PC-3 (cell line): Measurements from ENCODE around the gene RFC3. TPM values are rescaled to one million over a fixed set of nuclear protein-coding genes. Genes with fewer than 3 reads are reported as not detected.
"Not testable (repeated sequence)": the region's sequence is repeated elsewhere in the genome, so short reads cannot be mapped to it uniquely, and the experiment has no call there.

ENCODE experiments used
- ATAC-seq: fragments of 200-7000 bp; cut with Tn5 transposase; 2 replicates; pipeline ENCODE4 v1.9.1; 2020; ENCODE audit warnings: mild to moderate bottlenecking, moderate library complexity
- BruUV-seq: library from RNA; stranded (reverse); fragments of 400-500 nt; replicated peaks from 2 replicates; lab custom pipeline; 2021; lab: Mats Ljungman, UMichigan
- CTCF ChIA-PET: fragments of 300-600 bp; sonication (Branson Sonifier 250); formaldehyde crosslinking; loops from one replicate; lab custom pipeline; 2022; ENCODE audit warnings: antibody characterized with exemption; lab: Charles Lee
- POLR2A ChIA-PET: fragments of 300-600 bp; sonication (Branson Sonifier 250); formaldehyde crosslinking; loops from one replicate; lab custom pipeline; 2022; ENCODE audit warnings: antibody characterized with exemption; ENCODE audit not compliant: unreplicated experiment; lab: Charles Lee
- DNase-seq: peaks from one replicate; pipeline ENCODE4 v3.0.0-alpha.2; 2015
- H2AFZ ChIP-seq: fragments of 300-600 bp; sonication (generic); 2 replicates; pipeline ENCODE4 v1.6.0; 2016; ENCODE audit warnings: antibody characterized with exemption, low read length
- H3F3A ChIP-seq: fragments of 300-600 bp; sonication (generic); one replicate; pipeline ENCODE4 v1.6.0; 2017; ENCODE audit warnings: antibody characterized with exemption, low read length, control low read depth, mild to moderate bottlenecking; ENCODE audit not compliant: unreplicated experiment
- H3K27ac ChIP-seq: fragments of 300-600 bp; sonication (generic); 2 replicates; pipeline ENCODE4 v1.5.1; 2016; ENCODE audit warnings: mild to moderate bottlenecking, low read length
- H3K27me3 ChIP-seq: fragments of 300-600 bp; sonication (generic); 2 replicates; pipeline ENCODE4 v1.6.1; 2016; ENCODE audit warnings: low read length, mixed read lengths
- H3K36me3 ChIP-seq: fragments of 300-600 bp; sonication (generic); 2 replicates; pipeline ENCODE4 v1.6.1; 2016; ENCODE audit warnings: low read depth, mixed run types, low read length, mixed read lengths
- H3K4me1 ChIP-seq: fragments of 300-600 bp; sonication (generic); 2 replicates; pipeline ENCODE4 v1.5.1; 2016; ENCODE audit warnings: low read length; ENCODE audit not compliant: insufficient read depth
- H3K4me2 ChIP-seq: fragments of 300-600 bp; sonication (generic); 2 replicates; pipeline ENCODE4 v1.6.0; 2016; ENCODE audit warnings: low read length
- H3K4me3 ChIP-seq: fragments of 300-600 bp; sonication (generic); 2 replicates; pipeline ENCODE4 v1.5.1; 2016; ENCODE audit warnings: mild to moderate bottlenecking, low read length, mixed read lengths
- H3K79me2 ChIP-seq: fragments of 300-600 bp; sonication (generic); 2 replicates; pipeline ENCODE4 v1.6.1; 2017; ENCODE audit warnings: low read length, mixed read lengths
- H3K9ac ChIP-seq: fragments of 300-600 bp; sonication (generic); 2 replicates; pipeline ENCODE4 v1.6.0; 2016; ENCODE audit warnings: mild to moderate bottlenecking, low read length
- H3K9me2 ChIP-seq: fragments of 300-600 bp; sonication (generic); replicated peaks from 2 replicates; pipeline ENCODE4 v1.6.1; 2016; ENCODE audit warnings: mixed run types, low read length, mixed read lengths
- H3K9me3 ChIP-seq: fragments of 300-600 bp; sonication (generic); 2 replicates; pipeline ENCODE4 v1.6.1; 2016; ENCODE audit warnings: low read length, mixed read lengths
- H4K20me1 ChIP-seq: fragments of 300-600 bp; sonication (generic); 2 replicates; pipeline ENCODE4 v1.6.1; 2016; ENCODE audit warnings: low read length, mixed read lengths
- CTCF ChIP-seq: fragments of 300-600 bp; sonication (generic); conservative IDR thresholded peaks from 2 replicates; pipeline ENCODE4 v1.5.1; 2017; ENCODE audit warnings: antibody characterized with exemption, low read depth, mild to moderate bottlenecking, low read length
- EZH2 ChIP-seq: fragments of 300-600 bp; sonication (generic); IDR thresholded peaks from one replicate; pipeline ENCODE4 v1.6.1; 2017; ENCODE audit warnings: antibody characterized with exemption, mild to moderate bottlenecking, low read length; ENCODE audit not compliant: unreplicated experiment
- EZH2phosphoT487 ChIP-seq: fragments of 300-600 bp; sonication (generic); IDR thresholded peaks from 2 replicates; pipeline ENCODE4 v1.6.1; 2018; ENCODE audit warnings: mild to moderate bottlenecking, antibody characterized with exemption, low read length, borderline replicate concordance
- intact Hi-C: fragments of 100-400 bp; cut with micrococcal nuclease; formaldehyde crosslinking; loops from 2 replicates; pipeline ENCODE4 v1.9.0; 2023
- total RNA-seq: library from RNA; depleted of rRNA; stranded (reverse); fragments of >200 nt; gene quantifications from 2 replicates; pipeline ENCODE4 v1.2.3, GENCODE V29; 2014

RFC3 gene
- total RNA-seq, 1 experiment from 2014 or later: 32.2 TPM

- intact Hi-C loops: no loop called here
- H3F3A ChIP-seq: no peaks in the 10 kb centered on the region
- no peaks in the 10 kb centered on the region for H3K9me3 ChIP-seq
- H3K4me1 ChIP-seq: no peaks in the 10 kb centered on the region
- no peaks in the 10 kb centered on the region for H3K27me3 ChIP-seq
- no peak overlapping the region for H2AFZ ChIP-seq
- TF ChIP-seq EZH2 (no peak), CTCF (no peak), EZH2phosphoT487 (no peak)
- no peaks in the 10 kb centered on the region for H3K36me3 ChIP-seq
- no peak for ATAC-seq
- no peaks in the 10 kb centered on the region for H3K79me2 ChIP-seq
- no peaks in the 10 kb centered on the region for H3K9me2 ChIP-seq
- POLR2A ChIA-PET: interaction anchor here (0.8 kb wide), 1 partner anchor 1682 kb away, joined by 4 read pairs; no protein-coding TSS in a partner anchor
- H3K4me2 ChIP-seq: no peak overlapping the region
- BruUV-seq: no TSS peak
- DNase-seq: no peak
- H3K9ac ChIP-seq: no peak overlapping the region
- CTCF ChIA-PET: interaction anchor here (0.6 kb wide), 1 partner anchor 13 kb away, joined by 3 read pairs; no protein-coding TSS in a partner anchor
- no peak overlapping the region for H3K27ac ChIP-seq
- H3K4me3 ChIP-seq: no peak overlapping the region
- no peaks in the 10 kb centered on the region for H4K20me1 ChIP-seq
Measured at GRCh38 chr13:33776239-33776881, 41.6 kb upstream of the RFC3 start.

- Histone ChIP-seq H3K4me1 (no peaks in the 10 kb centered on the region; the same call in 1 of the 2 replicates), H2AFZ (no peak overlapping the region), H4K20me1 (no peaks in the 10 kb centered on the region), H3K4me3 (no peak overlapping the region), H3K9ac (no peak overlapping the region), H3F3A (no peaks in the 10 kb centered on the region), H3K36me3 (no peaks in the 10 kb centered on the region), H3K27ac (no peak overlapping the region), H3K4me2 (no peak overlapping the region), H3K79me2 (no peaks in the 10 kb centered on the region), H3K27me3 (no peaks in the 10 kb centered on the region), H3K9me2 (no peaks in the 10 kb centered on the region), H3K9me3 (no peaks in the 10 kb centered on the region)
- ATAC-seq (no peak), DNase-seq (no peak)
- POLR2A ChIA-PET: no interaction called here
- intact Hi-C loops: no loop called here
- no TSS peak for BruUV-seq
- TF ChIP-seq EZH2phosphoT487 (no peak), EZH2 (no peak), CTCF (no peak)
- CTCF ChIA-PET: no interaction called here
Measured at GRCh38 chr13:33782631-33783030, 35.3 kb upstream of the RFC3 start.

GRCh38 chr13:33783212-33783611 lies 34.7 kb upstream of the RFC3 start:
- intact Hi-C loops, BruUV-seq, CTCF ChIA-PET, H4K20me1 ChIP-seq, DNase-seq, ATAC-seq, H3K79me2 ChIP-seq, H3K27ac ChIP-seq, H3K4me2 ChIP-seq, H3K9me3 ChIP-seq, H3F3A ChIP-seq, H3K4me3 ChIP-seq, H3K27me3 ChIP-seq, H2AFZ ChIP-seq, H3K4me1 ChIP-seq, H3K9me2 ChIP-seq, H3K9ac ChIP-seq, H3K36me3 ChIP-seq: not testable (repeated sequence)
- POLR2A ChIA-PET: interaction anchor here (0.7 kb wide), 1 partner anchor 229 kb away, joined by 4 read pairs; no protein-coding TSS in a partner anchor
